ENCODE results near the gene KANK2.

DNA sequence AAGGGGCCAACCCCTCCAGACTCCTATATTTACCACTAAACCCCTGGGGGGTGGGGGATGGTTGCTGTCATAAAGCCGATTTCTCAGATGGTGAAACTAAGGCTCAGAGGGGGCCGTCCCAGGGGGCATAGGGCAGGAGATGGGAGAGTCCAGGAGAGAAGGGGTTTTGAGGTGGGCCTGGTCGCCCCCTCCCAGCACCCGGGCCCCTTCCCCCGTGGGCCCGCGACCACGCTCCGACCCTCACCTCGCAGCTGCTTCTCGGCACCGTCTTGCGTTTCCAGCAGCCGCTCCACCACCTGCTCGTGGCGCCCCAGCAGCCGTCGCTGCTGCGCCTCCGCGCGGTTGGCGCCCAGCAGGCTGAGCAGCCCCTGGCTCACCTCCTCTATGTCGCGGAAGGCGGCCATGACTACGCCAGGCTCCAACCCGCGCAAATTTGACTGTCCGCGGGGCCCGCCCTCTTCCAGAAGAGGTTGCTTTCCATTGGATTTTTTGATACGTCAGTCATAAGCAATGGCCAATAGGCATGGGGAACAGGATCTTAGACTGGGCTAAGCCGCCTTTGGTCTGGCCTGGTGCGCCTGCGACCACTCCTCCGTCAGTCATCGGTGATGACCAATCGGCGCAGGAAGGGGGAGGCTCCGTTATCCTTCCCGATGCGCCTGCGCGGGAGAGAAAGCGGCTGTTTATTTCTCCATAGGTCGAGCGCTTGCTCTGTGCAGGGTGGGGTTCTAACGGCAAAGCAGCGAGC lies 41.8 kb downstream of the KANK2 start, which contains the start of gene SPC24:
- TF ChIP-seq EZH2 (IDR thresholded peaks at IDR 0.05; ENCODE audit: borderline replicate concordance, low read length) (no peak), CTCF (conservative IDR thresholded peaks at IDR 0.05 in 1 of 2, IDR thresholded peaks at IDR 0.05 in 1 of 2; ENCODE audit: extremely low read depth in 1 of 2, insufficient read depth in 1 of 2, low read depth in 1 of 2, low read length in 2 of 2) (no peak)

Measured in mammary epithelial cell (primary cell).